Spinal cord (tissue), 10 donors: ENCODE measurements around the gene MFN2. TPM values are rescaled to one million over a fixed set of nuclear protein-coding genes. Genes with fewer than 3 reads are reported as not detected.
"Not testable (repeated sequence)": the region's sequence is repeated elsewhere in the genome, so short reads cannot be mapped to it uniquely, and the experiment has no call there.

Experiments
- DNase-seq, 6 donors: peaks; one replicate each; pipeline versions ENCODE4 v3.0.0 to v3.0.0-alpha.2; 2013 to 2015; ENCODE audit warnings: low spot score in 6 of 6, low read depth in 4 of 6
- H3K27ac ChIP-seq: one replicate; pipeline ENCODE4 v1.5.1; 2013; ENCODE audit warnings: low read depth, low read length, control low read depth
- H3K27me3 ChIP-seq: one replicate; pipeline ENCODE4 v1.6.1; 2013; ENCODE audit warnings: low read length; ENCODE audit not compliant: control insufficient read depth, insufficient read depth
- H3K36me3 ChIP-seq: one replicate; pipeline ENCODE4 v1.6.1; 2013; ENCODE audit warnings: low read length; ENCODE audit not compliant: control insufficient read depth, insufficient read depth
- H3K4me1 ChIP-seq: one replicate; pipeline ENCODE4 v1.6.1; 2013; ENCODE audit warnings: low read length; ENCODE audit not compliant: control insufficient read depth, insufficient read depth
- H3K4me3 ChIP-seq: one replicate; pipeline ENCODE4 v1.5.1; 2013; ENCODE audit warnings: low read depth, low read length, control low read depth
- H3K9me3 ChIP-seq: one replicate; pipeline ENCODE4 v1.6.1; 2013; ENCODE audit warnings: low read length; ENCODE audit not compliant: control insufficient read depth, insufficient read depth
- WGBS: methylation state at CpG from one replicate; pipeline ENCODE4 v1.1.5; 2013; ENCODE audit warnings: missing lambda C conversion rate; ENCODE audit not compliant: insufficient coverage; 5-methylcytosine and 5-hydroxymethylcytosine counted together
- polyA plus RNA-seq, 2 donors: library from polyadenylated mRNA; unstranded; fragments of 120-200 nt; gene quantifications; one replicate each; pipeline ENCODE4 v1.2.1, GENCODE V29; 2013; ENCODE audit not compliant: insufficient read length in 2 of 2
- total RNA-seq, 2 donors: library from RNA; depleted of rRNA in 1 of 2; stranded (reverse); fragments of 120-200 nt in 1 of 2; fragments of >200 nt in 1 of 2; gene quantifications; one replicate each; pipeline versions ENCODE4 v1.2.3 to v1.2.4, GENCODE V29; 2013 to 2014
- donor health status: healthy.

The MFN2 gene
- total and polyA plus RNA-seq, 4 donors = 47.5 to 79.7 (median 72.4) TPM

DNA sequence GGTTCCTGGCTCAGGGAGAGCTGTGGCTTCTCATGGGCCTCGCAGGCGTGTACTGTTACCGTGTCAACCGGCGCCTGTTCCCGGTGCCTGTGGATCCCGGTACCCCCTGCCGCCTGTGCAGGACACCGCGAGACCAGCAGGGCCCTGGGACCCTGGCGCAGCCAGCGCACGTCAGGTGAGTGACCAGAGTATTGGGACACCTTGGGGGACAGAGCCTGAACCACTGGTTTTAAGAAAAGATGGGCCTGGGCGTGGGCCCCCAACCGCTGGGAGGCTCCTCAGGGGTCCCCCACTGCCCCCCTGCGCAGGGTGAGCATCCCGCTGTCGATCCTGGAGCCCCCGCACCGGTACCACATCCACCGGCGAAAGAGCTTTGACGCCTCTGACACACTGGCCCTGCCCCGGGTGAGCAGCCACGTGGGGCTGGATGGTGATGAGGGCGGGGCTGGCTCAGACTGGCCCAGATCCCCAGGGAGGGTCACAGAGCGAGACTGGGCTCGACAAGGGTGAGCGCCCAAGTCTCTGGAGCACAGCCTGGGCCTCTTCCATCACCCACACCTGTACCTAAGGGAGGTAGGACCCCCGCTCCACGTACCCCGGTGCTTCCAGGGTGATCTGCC lies 49.6 kb downstream of the MFN2 start:
- H3K36me3 ChIP-seq = peaks cover 74% of the 10 kb centered on the region
- H3K27ac ChIP-seq = no peak overlapping the region
- DNase-seq = no peak
- no peaks in the 10 kb centered on the region for H3K9me3 ChIP-seq
- 93% methylated on average over 30 of the region's 32 CpGs for WGBS
- no peaks in the 10 kb centered on the region for H3K27me3 ChIP-seq
- no peak overlapping the region for H3K4me3 ChIP-seq
- peaks cover 11% of the 10 kb centered on the region for H3K4me1 ChIP-seq

DNA sequence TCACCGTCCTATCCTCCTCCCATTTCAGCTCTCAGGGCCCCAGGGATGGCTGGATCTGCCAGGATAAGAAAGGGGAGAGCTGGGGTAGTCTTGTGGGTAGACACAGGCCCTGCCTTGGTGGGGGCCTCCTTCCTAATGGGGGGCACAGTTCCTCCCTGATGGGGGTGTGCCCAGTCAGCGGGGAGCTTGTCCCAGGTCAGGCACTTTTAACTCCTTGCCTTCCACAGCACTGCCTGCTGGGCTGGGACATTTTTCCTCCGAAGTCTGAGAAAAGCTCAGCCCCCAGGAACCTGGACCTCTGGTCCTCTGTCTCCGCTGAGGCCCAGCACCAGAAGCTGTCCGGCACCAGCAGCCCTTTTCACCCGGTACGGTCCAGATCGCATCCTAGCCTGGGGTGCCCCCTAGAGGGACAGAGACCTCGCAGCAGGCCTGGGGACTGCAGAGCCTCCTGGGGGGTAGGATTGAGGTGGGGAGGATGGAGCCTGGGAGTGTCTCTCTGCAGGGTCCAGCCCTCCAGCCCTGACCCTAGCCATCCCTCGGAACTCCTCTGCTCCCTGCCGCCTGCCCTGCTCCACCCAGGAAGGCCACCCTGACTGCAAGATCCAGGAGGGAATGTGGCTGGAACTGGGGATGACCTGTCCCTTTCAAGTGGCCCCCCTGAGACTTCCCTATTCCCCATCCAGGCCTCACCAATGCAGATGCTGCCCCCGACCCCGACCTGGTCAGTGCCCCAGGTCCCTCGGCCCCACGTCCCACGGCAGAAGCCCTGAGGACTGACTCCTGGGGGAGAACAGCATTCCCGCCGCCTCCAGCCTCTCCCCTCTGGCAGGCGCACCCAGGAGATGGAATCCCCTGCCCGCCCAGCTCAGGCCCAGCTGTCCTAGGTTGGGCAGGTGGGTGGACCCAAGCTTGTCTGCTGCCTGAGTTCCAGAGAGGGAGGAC lies 51.1 kb downstream of the MFN2 start:
- no peak for DNase-seq

GRCh38 chr1:12032161-12032621 lies 51.9 kb downstream of the MFN2 start:
- no peaks in the 10 kb centered on the region for H3K9me3 ChIP-seq
- H3K27ac ChIP-seq = no peak overlapping the region
- H3K4me1 ChIP-seq = peaks cover 17% of the 10 kb centered on the region
- DNase-seq = no peak
- 79% methylated on average over 8 of the region's 10 CpGs for WGBS
- H3K4me3 ChIP-seq = no peak overlapping the region
- no peaks in the 10 kb centered on the region for H3K27me3 ChIP-seq
- H3K36me3 ChIP-seq = peaks cover 52% of the 10 kb centered on the region

More for the DNA sequence above, 51.1 kb downstream of the MFN2 start:
- no peak overlapping the region for H3K4me3 ChIP-seq
- 82% methylated on average over 17 of the region's 20 CpGs for WGBS
- no peak overlapping the region for H3K27ac ChIP-seq
- no peaks in the 10 kb centered on the region for H3K27me3 ChIP-seq
- no peaks in the 10 kb centered on the region for H3K9me3 ChIP-seq
- H3K4me1 ChIP-seq = peaks cover 17% of the 10 kb centered on the region
- peaks cover 61% of the 10 kb centered on the region for H3K36me3 ChIP-seq

DNA sequence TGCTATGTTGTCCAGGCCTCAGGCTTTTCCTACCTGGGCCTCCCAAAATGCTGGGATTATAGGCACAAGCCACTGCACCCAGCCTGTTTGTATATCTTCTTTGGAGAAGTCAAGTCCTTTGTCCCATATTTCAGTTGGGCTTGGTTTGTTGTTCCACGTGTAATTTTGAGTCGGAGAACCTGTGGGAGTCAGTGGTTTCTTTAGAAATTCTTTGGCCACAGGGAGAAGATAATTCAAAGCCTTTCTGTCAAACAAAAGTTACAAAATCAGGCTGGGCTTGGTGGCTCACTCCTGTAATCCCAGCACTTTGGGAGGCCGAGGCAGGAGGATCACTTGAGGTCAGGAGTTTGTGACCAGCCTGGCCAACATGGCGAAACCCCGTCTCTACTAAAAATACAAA lies 53.2 kb downstream of the MFN2 start:
- peaks cover 17% of the 10 kb centered on the region for H3K4me1 ChIP-seq
- DNase-seq, H3K27me3 ChIP-seq, H3K4me3 ChIP-seq, H3K9me3 ChIP-seq: not testable (repeated sequence)
- H3K27ac ChIP-seq = peak overlapping the region; percentile 85
- peaks cover 41% of the 10 kb centered on the region for H3K36me3 ChIP-seq
- WGBS = 82% methylated on average over 3 of the region's 5 CpGs

- Histone ChIP-seq H3K27me3 (no peaks in the 10 kb centered on the region), H3K4me1 (peaks cover 17% of the 10 kb centered on the region), H3K9me3 (no peaks in the 10 kb centered on the region), H3K4me3 (no peak overlapping the region), H3K36me3 (peaks cover 31% of the 10 kb centered on the region), H3K27ac (peak overlapping the region; percentile 85)
- peak; percentile 26 to 87 (median 63) for DNase-seq
- WGBS = 42% methylated on average over 7 of the region's 7 CpGs
These were observed 54.1 kb downstream of the MFN2 start for GRCh38 chr1:12034381-12034801.

DNA sequence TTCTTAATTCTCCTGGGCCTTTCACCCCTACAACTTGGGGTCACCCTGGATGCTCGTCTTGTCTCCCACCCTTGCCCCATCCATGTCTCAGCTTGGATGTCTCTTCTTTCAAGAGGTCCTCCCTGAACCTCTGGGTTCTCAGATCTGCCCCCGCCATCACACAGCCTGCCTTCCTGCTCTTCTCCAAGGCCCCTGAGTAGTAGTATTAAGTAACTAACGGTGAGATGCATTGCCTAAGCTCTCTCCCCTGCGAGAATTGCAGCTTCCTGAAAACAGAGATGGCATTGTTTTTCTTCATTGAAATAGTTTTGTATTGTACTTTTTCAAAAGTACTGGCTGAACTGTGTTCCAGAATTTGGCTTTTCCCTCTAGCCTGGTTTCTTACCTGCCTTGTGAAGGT lies 55.1 kb downstream of the MFN2 start:
- 100% methylated on average over 1 of the region's 4 CpGs for WGBS
- Histone ChIP-seq H3K4me3 (no peak overlapping the region), H3K4me1 (peaks cover 17% of the 10 kb centered on the region), H3K27ac (peak overlapping the region; percentile 85), H3K36me3 (peaks cover 22% of the 10 kb centered on the region), H3K27me3 (no peaks in the 10 kb centered on the region), H3K9me3 (no peaks in the 10 kb centered on the region)
- no peak for DNase-seq

DNA sequence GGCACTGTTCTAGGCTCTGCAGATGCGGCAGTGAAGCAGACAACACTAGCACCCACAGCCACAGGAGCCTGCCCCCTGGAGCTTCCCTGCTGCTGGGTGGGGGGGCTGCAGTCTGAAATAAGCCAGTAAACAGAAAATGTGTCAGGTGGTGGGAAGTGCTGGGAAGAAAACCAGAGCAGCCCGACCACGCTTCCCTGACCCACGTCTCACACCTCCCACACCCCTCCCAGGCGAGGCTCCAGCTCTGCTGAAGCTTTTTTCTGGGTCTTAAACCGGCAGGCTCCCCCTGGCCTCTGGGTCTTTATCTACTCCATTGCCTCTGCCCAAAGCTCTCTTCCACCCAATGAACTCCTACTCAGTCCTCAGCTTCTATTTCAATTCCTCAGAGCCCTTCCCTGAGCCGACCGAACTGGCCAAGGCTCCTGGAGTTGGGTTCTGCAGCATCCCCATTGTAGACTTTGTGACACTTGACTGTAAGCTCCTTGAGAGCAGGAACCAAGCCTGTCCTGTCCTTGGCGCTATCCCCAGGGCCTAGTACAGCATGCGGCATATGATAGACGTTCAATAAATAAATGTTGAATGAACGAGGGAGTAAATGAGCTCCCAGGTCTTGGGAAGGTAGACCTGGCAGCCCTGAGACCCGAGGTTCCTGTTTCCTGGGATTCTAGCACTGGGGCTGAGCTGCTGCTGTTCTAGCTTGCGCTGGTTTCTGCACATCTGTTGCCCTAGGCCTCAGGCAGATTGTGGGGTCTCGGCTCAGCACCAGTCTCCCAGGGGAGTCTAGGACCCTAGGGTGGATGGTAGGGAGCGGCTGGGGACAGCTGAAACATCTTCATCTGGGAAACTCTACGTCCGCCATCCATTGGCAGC lies 57.5 kb downstream of the MFN2 start:
- 90% methylated on average over 13 of the region's 18 CpGs for WGBS
- Histone ChIP-seq H3K36me3 (peaks cover 2% of the 10 kb centered on the region), H3K4me3 (no peak overlapping the region), H3K9me3 (no peaks in the 10 kb centered on the region), H3K27ac (no peak overlapping the region), H3K4me1 (peaks cover 21% of the 10 kb centered on the region), H3K27me3 (no peaks in the 10 kb centered on the region)
- DNase-seq = no peak

GRCh38 chr1:12038356-12039163 lies 58.3 kb downstream of the MFN2 start:
- Histone ChIP-seq H3K27ac (no peak overlapping the region), H3K9me3 (no peaks in the 10 kb centered on the region), H3K4me1 (peaks cover 21% of the 10 kb centered on the region), H3K27me3 (no peaks in the 10 kb centered on the region), H3K4me3 (no peak overlapping the region), H3K36me3 (no peaks in the 10 kb centered on the region)
- no peak for DNase-seq
- 74% methylated on average over 9 of the region's 17 CpGs for WGBS

DNA sequence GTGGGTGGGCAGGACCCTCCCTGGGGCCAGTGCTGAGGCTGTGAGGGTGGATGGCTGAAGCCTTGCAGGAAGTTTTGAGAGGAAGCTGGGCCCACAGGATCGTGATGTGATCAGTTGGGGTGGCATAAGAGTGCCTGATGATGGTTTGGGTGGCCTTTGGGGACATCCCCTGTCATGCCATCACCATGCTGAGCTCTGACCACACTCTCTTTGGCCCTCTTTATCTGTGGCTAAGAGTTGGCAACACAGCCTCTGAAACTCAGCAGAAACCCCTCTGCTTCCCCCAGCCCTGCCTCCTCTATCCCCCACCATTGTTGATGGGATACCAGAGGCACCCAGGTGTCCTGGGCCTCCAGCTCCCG lies 58.9 kb downstream of the MFN2 start:
- Histone ChIP-seq H3K4me1 (peaks cover 16% of the 10 kb centered on the region), H3K4me3 (no peak overlapping the region), H3K27me3 (no peaks in the 10 kb centered on the region), H3K36me3 (no peaks in the 10 kb centered on the region), H3K27ac (no peak overlapping the region), H3K9me3 (no peaks in the 10 kb centered on the region)
- no peak for DNase-seq
- WGBS = 40% methylated on average over 1 of the region's 2 CpGs
